Amniotic epithelial cell (primary cell): ENCODE measurements around the gene TTK.
"Not testable (repeated sequence)": the region's sequence is repeated elsewhere in the genome, so short reads cannot be mapped to it uniquely, and the experiment has no call there.

Experiments
- DNase-seq: peaks from one replicate; pipeline ENCODE4 v3.0.0-alpha.2; 2010; ENCODE audit warnings: low read depth

The TTK gene

DNA sequence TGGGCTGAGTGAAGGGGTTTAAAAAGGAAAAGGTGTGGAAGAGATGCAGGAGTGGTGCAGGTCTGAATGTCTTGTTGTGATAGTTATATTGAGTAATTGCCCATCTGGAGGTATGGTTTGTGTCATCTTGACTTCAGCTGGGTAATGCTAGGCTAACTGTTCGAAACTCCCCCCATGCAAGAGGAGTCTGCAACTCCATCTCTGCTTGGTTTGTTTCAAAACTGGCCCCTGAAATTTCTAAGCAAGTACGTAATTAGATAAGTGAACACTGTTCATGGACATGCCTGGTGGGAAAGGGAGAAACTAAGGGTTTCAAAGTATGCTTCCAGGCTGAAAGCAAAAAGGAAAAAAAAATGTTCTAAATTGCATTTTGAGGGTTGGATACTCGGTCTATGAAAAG lies 17.1 kb downstream of the TTK start:
- peak; percentile 58 for DNase-seq

DNA sequence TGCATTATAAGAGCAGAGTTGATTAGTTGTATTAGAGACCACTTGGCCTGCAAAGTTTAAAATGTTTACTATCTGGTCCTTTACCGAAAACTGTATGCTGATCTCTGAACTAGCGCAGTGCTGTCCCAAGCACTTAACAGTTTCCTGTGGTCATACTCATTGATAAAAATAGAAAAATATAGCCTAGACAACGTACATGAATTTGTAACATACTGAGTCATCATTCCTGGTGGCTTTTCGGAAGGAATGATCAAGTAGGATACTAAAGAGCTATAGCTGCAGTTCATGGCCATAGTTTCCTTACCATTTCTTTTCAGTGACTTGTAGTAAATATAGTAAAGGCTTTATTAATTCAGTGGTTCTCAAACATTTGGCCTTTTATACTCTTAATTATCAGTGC lies 18.4 kb downstream of the TTK start:
- peak; percentile 68 for DNase-seq

DNA sequence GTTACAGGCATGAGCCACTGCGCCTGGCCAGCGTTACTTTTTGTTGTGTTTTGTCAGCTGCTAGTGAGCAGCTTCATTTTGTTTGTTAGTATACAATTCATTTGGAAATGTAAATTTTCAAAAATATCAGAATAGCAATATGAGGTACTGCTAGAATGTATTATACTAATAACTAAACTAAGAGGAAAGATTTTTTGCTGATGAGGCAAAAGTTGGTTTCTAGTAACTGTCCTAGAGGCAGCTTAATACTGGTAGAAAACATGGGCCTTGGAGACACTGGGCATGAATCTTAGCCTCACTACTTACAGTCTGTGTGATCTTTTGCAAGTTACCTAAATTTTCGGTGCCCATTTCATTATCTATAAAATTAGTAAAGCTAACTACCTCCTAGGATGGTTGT lies 24.1 kb downstream of the TTK start:
- DNase-seq = no peak

DNA sequence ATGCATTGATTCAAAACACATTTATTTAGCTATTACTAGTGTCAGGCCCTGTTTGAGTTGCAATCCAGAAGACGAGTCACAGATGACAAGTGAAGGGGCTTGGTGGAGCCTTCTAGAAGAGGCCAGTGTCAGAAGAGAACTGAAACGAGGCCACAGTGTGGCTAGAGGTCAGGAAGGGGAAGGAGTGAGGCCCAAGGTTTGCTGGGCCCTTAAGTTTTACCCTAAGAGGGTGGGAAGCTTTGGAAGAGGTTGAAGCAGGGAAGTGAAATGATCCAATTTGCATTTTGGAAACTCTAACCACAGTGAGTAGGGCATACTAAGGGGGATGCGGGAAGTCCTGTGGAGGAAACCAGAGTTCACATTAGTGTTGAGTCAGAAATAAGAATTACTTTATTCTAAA lies 25.0 kb downstream of the TTK start:
- DNase-seq = no peak

DNA sequence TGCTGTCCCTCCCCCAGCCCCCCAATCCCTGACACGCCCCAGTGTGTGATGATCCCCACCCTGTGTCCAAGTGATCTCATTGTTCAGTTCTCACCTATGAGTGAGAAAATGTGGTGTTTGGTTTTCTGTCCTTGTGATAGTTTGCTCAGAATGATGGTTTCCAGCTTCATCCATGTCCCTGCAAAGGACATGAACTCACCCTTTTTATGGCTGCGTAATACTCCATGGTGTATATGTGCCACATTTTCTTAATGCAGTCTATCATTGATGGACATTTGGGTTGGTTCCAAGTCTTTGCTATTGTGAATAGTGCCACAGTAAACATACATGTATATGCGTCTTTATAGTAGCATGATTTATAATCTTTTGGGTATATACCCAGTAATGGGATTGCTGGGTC lies 43.8 kb downstream of the TTK start:
- DNase-seq = not testable (repeated sequence)

DNA sequence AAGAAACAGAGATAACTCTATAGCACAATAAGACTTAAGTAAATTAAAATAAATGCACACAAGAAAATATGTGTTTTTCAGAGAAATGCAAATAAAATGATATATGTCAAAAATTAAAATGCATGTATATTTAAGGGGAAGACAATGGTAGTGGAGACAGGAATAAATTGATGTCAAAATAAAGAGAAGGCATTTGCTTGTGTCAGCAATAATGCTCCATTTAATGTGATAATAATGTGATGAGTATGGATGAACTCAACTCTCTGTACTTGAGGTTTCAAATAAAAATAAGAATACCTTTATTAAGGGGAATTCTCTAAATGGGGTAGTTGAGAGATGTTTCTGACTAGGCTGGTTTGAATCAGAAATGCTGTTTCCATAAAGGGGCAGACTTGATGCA lies 56.3 kb downstream of the TTK start:
- no peak for DNase-seq

DNA sequence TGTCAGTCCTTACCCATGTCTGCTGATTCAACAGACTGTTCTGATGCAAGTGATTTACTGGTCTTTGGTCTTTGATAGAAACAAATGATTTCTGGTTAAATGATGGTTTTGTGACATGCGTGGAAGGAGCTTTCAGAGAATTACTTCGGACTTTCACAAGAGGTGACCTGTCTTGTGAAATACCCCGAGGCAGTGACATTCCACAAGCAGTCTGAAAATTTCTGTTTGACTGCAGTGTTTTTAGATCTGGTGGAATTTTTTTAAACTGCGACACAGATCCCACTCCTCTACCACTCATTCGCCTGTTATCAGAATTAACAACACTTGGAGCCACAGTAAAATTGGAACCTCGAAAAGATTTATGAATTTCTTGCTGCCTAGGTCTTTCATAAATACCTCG lies 63.7 kb downstream of the TTK start:
- DNase-seq = not testable (repeated sequence)

DNA sequence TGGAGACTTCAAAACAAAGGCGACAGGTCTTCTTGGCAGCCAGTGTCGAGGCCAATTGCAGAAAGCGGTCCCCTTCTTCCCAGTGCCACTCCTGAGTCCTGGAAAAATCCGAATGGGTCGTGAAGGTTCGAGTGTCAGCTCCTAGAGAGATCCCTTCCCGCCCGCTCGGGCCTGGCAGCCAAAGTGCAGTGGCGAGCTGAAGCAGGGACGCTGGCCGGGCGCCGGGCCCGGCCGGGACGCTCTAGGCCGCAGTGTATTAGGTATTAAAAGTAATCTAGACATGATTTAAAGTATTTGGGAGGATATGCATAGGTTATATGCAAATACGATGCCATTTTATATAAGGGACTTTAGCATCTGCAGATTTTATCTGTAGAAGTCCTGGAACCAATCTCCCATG lies 66.0 kb downstream of the TTK start:
- DNase-seq = not testable (repeated sequence)

DNA sequence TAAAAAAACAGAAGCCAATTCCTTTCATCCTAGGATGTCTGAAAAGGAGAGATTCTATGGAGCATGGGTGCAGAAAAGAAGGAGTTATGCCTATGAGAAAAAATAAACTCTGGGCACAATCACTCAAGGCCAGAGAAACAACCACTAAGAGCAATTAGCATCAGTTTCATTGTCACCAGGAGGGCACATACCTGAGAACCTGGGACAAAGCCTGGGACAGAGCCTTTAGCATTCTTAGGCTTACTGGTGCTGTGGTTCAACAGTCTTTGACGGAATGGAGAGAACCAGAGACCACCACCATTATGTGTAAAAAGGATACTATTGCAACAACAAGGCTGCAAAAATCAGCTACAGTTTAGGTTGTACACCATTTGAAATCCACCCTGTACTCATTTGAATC lies 72.6 kb downstream of the TTK start:
- DNase-seq = no peak

DNA sequence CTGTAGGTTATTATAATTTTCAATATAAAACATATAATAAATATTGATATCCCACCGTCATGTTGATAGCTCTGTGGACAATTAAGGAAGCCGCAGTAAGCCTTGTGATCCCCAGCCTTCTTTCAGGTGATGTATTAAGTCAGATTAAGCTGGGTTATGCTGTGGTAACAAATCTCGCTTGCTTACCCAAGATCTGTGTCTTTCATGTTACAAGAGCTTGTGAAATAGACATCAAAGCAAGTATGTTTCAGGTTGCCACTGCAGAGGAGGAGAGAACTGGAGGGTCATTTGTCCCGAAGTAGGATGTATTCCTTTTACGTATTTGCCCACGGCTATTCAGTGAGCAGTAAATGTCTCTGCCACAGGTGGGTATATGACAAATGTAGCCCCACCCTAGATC lies 84.2 kb downstream of the TTK start:
- no peak for DNase-seq

DNA sequence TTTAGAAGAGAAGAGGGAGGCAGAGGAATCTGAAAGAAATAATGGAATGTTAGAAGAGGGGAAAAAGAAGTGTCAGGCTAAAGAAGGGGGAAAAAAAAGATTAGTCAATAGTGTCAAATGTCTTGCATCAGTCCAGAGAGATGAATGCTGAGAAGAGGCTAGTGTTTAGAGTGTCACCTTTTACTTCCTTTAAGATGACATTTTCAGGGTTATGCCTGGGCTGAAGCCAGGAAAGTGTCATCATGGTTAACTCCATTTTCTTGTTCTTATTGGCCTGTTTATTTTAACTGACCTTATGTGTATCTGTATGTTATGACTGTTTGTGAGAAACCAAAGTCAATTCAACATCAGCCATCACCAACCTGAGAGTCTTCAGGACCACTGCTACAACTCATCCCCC lies 87.1 kb downstream of the TTK start:
- DNase-seq = no peak
